Activated gamma-delta T cell (primary cell): ENCODE results near the gene RBM46.
"Not testable (repeated sequence)": the region's sequence is repeated elsewhere in the genome, so short reads cannot be mapped to it uniquely, and the experiment has no call there.

Experiments
- DNase-seq: peaks from one replicate; lab custom pipeline; 2025; lab: John Stamatoyannopoulos, UW

Gene RBM46

DNA sequence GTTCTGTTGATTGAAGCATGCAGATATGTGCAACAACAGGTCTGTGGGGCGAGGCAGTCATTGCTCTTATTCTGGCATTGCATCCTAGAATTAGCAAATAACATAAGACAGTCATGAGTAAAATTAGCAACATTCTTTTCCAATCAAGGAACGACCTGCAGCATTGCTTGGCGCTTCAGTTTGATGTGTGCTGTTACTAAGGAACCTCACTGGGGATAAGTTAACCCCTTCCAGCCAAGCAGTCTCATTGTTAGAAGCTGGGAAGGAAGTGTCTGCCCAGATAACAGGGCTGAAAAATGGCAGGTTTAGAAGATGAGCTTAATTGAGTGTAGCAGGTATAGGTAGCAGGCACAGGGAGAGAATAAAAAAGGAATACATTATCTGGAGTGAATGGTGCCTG lies 55.4 kb downstream of the RBM46 start:
- no peak for DNase-seq

DNA sequence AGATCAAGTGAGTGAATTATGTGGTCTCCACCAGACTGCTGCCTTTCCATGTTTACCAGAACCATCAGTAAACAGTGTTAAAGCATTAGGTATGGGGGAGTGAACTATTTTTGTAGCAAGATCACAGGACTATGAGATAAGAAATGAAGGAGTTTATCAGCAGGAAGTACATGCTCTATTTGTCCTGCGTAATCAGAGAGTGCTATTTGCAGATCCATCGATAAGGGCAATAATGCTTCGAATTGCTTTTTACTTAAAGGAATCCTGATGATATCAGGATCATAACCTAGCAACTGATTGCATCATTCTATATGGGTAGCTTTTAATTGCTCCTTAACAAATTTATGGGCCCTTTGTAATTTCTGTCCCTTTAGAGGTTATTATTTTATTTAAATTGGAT lies 57.1 kb downstream of the RBM46 start:
- DNase-seq = no peak

DNA sequence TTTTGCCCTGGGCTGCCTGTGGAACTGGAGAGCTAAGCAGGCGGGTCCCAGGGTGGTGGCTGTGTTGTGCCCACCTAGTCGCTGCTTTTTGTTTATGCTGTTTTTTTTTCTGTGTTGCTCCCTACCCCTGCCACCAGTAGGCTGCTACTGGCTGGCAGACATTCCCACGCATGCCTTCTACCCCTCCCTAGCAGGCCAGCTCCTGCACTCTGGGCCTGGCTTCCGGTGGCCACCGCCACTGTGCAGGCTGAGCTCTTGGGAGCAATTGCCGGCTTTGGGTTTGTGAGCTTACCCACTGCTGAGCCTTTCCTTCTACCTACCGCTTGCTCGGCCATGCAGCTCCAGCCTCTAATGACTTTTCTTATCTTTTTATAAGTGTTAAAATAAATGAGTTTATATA lies 57.6 kb downstream of the RBM46 start:
- no peak for DNase-seq

DNA sequence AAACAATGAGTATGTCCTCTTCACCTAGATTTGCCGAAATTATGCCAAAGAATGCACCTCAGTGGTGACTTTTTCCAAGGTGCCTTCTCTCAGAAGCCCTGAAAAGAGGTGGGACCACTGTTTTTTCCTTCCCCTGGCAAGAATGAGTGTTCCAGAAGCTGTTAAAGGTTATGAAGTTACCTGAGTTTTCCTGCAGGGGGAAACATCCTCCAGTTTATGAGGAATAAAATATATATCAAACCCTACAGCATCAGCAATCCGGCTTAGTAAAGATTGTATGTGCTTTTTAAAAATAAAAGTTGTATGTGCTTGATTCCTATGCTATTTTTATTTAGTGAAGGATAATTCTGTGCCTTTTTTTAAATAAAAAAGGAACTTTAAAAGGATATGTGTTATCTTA lies 73.3 kb downstream of the RBM46 start:
- no peak for DNase-seq

DNA sequence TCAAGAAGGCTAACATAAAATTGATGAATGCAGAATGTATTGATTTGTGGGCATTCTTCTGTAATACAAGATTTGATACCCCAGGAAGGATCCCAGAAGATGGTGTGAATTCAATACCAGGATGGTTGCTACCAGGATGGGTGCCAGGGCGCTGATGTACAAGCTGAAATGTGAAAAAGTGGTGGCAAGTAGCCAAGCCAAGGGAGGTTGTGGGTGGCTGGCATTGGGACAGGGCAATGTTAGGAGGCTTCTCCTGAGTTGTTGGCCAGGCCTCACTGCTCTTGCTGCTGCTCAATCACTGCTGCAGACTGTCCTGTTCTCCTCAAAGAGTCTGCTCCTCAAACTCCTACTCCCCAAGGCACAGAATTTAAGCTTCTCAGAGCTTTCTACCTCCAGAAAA lies 77.1 kb downstream of the RBM46 start:
- DNase-seq = no peak

DNA sequence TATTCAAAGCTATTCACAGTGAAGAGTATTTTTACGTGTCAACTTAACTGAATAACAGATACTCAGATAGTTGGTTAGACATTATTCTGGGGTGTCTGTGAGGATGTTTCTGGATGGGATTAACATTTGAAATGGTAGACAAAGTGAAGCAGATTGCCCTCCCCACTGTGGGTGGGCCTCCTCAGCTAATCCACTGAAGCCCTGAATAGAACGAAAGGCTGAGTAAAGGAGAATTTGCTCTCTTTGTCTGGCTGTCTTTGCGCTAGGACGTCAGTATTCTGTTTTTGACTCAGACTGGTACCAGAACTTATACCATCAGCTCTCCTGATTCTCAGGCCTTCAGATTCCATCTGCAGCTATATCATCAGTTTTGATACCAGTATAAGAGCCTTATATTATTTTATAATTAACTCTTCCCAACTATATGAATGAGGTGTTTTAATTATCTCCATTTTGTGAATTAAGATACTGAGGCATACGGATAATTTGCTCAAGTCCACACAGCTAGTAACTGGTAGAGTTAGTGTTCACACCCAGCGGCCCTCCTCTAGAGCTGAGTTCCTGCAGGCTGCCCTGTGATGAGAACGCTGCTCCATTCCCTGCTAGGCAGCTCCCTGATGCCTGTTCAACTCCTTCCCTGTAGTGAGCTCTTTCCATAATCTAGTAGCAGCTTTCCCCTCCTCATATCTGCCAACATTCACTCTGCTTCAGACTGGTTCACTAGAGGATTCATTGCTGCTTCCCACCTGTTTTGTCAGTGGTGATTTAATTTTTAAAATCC lies 87.5 kb downstream of the RBM46 start:
- no peak for DNase-seq

DNA sequence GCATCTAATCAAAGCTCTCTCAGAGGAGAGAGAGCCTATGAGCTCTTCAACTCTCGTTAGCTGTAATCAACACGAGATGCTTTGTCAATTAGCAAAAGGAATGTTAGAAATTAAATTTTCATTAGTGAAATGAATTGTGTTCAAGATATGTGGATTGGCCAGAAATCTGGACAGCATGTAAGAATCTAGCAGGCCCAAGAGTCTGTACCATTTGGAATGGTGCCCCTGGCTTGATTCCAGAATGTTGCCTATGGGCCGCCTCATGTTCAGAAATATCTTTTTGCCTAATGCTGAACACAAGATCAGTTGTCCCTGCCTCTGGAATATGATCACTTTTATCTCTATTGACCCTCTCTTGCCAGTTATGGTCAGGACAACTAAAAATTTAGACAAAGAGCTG lies 88.2 kb downstream of the RBM46 start:
- no peak for DNase-seq

DNA sequence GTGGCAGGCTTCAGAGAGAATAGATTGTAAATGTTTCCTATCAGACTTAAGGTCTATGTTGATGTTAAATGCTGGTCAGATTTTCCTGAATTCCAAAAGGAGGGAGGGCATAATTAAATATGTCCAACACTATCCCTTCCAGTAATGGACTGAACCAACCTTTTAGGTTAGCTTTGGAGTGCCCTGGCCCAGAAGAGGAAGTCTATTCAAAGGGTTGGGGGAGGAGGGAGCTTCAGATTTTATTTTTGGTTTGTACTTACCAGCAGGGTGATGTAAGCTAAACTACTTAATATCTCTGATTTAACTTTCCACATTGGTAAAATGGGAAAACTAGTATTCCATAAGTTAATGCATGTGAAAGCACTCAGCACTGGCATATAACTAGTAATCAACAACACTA lies 91.1 kb downstream of the RBM46 start:
- no peak for DNase-seq

DNA sequence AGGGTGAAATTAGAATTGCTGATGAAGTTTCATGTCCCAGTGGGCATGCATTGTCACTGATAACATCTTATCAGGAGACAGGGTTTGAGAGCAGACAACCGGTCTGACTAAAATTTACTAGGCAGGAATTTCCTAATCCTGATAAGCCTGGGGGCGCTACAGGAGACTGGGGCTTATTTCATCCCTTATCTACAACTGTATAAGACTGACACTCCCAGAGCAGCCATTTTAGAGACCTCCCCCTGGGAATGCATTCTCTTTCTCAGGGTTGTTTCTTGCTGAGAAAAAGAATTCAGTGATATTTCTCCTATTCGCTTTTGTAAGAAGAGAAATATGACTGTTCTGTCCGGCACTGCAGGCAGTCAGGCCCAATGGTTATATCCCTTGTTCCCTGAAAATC lies 93.0 kb downstream of the RBM46 start:
- DNase-seq = not testable (repeated sequence)

DNA sequence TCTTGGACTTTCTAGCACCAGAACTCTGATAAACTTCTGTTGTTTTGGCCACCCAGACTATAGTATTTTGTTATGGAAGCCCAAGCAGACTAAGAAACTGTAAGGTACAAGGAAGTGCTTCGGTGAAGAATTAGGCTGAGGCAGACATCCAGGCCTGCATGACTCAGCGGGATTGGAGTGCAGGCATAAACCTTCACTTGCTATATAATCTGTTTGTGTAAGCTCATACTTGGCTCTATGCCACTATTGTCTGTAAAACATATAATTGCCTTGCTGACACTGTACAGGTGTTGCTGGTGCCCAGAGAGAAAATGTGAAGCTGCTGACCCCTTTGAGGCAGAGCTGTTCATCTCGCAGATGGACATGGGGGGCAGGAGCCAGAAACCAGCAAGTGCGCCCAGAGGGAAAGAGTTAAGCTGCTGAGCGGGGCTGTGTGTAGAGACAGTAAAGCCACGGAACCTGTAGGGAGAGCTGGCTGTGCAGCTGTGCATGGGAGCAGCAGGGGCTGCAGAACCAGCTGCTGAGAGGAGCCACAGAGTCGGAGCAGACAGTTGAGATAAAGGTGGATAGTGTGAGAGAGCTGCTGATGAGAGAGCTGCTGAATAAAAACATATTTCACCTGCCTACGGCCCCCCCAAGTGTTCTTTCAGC lies 96.2 kb downstream of the RBM46 start:
- no peak for DNase-seq
